ENCODE results near the gene RPH3AL.

- TF ChIP-seq CTCF (IDR thresholded peaks at IDR 0.05) (no peak), POLR2A (IDR thresholded peaks at IDR 0.05) (no peak), EP300 (IDR thresholded peaks at IDR 0.05) (no peak)
Measured at GRCh38 chr17:179781-180380, 172.7 kb downstream of the RPH3AL start.
